Body of pancreas (tissue), 4 donors: ENCODE measurements around the gene OXSM.

Experiments
- CTCF ChIP-seq, 7 experiments: fragments of 450-650 bp in 4 of 7; fragments of 200-600 bp in 3 of 7; sonication (generic) in 3 of 7; IDR thresholded peaks; one replicate each; pipeline ENCODE4 v1.5.1; 2016 to 2019; ENCODE audit warnings: antibody characterized with exemption in 7 of 7
- POLR2A ChIP-seq, 3 donors: fragments of 450-650 bp; IDR thresholded peaks; one replicate each; pipeline ENCODE4 v1.6.1; 2016; ENCODE audit warnings: antibody characterized with exemption in 3 of 3, mild to moderate bottlenecking in 2 of 3

GRCh38 chr3:25781758-25782594 lies 7.9 kb upstream of the OXSM start:
- TF ChIP-seq CTCF (IDR thresholded peaks at IDR 0.05), result no peak
- TF ChIP-seq POLR2A (IDR thresholded peaks at IDR 0.05), result no peak
